ENCODE results near the gene BATF3.
"Not testable (repeated sequence)": the region's sequence is repeated elsewhere in the genome, so short reads cannot be mapped to it uniquely, and the experiment has no call there.

The BATF3 gene

GRCh38 chr1:212655668-212656440 lies 43.8 kb downstream of the BATF3 start:
- DNase-seq, result no peak

GRCh38 chr1:212652609-212653008 lies 47.0 kb downstream of the BATF3 start:
- DNase-seq, result no peak

GRCh38 chr1:212651977-212652376 lies 47.7 kb downstream of the BATF3 start:
- DNase-seq, result no peak

- DNase-seq, result no peak
Observed at GRCh38 chr1:212651521-212651920, 48.1 kb downstream of the BATF3 start.

- DNase-seq, result no peak
Observed at GRCh38 chr1:212650228-212650627, 49.4 kb downstream of the BATF3 start.

- no peak for DNase-seq
Observed at GRCh38 chr1:212649020-212649419, 50.6 kb downstream of the BATF3 start.

GRCh38 chr1:212648431-212648830 lies 51.2 kb downstream of the BATF3 start:
- no peak for DNase-seq

- no peak for DNase-seq
Observed at GRCh38 chr1:212647004-212647403, 52.6 kb downstream of the BATF3 start.

- DNase-seq, result no peak
Observed at GRCh38 chr1:212646588-212646987, 53.1 kb downstream of the BATF3 start.

GRCh38 chr1:212645546-212646543 lies 53.8 kb downstream of the BATF3 start:
- DNase-seq, result no peak

GRCh38 chr1:212644866-212645545 lies 54.6 kb downstream of the BATF3 start:
- DNase-seq, result no peak

- DNase-seq, result no peak
Observed at GRCh38 chr1:212643877-212644276, 55.8 kb downstream of the BATF3 start.

GRCh38 chr1:212641956-212642355 lies 57.7 kb downstream of the BATF3 start:
- no peak for DNase-seq

GRCh38 chr1:212640223-212640878 lies 59.3 kb downstream of the BATF3 start:
- DNase-seq, result no peak

GRCh38 chr1:212639524-212639923 lies 60.1 kb downstream of the BATF3 start:
- not testable (repeated sequence) for DNase-seq

GRCh38 chr1:212638492-212639151 lies 61.0 kb downstream of the BATF3 start:
- no peak for DNase-seq

GRCh38 chr1:212637902-212638301 lies 61.7 kb downstream of the BATF3 start:
- DNase-seq, result no peak

Measured in activated CD4-positive, alpha-beta T cell treated with anti-CD3 and anti-CD28 coated beads, Interleukin-2, amount 50 U/mL, for 4 hours (primary cell).